Ovary (tissue), 9 donors: ENCODE data around the gene TMA16. TPM values are rescaled to one million over a fixed set of nuclear protein-coding genes. Genes with fewer than 3 reads are reported as not detected.

Source experiments
- DNase-seq, 5 donors: peaks; one replicate each; pipeline ENCODE4 v3.0.0-alpha.2; 2019 to 2020
- H3K27ac ChIP-seq, 2 donors: fragments of 200-600 bp; one replicate each; pipeline versions ENCODE4 v1.5.1 to v1.8.0; 2019 to 2022
- H3K27me3 ChIP-seq: fragments of 200-600 bp; one replicate; pipeline ENCODE4 v1.8.0; 2022
- H3K36me3 ChIP-seq: fragments of 200-600 bp; sonication (generic); one replicate; pipeline ENCODE4 v1.5.1; 2019
- H3K4me1 ChIP-seq: one replicate; pipeline ENCODE4 v1.8.1; 2013; ENCODE audit warnings: mild to moderate bottlenecking, moderate library complexity; ENCODE audit not compliant: insufficient read depth
- H3K4me3 ChIP-seq: fragments of 200-600 bp; sonication (generic); one replicate; pipeline ENCODE4 v1.5.1; 2017
- H3K9me3 ChIP-seq, 2 donors: fragments of 200-600 bp in 1 of 2; sonication (generic) in 1 of 2; one replicate each; pipeline versions ENCODE4 v1.5.1 to v1.8.1; 2013 to 2019; ENCODE audit warnings: mild to moderate bottlenecking in 1 of 2, moderate library complexity in 1 of 2
- CTCF ChIP-seq, 3 donors: fragments of 450-650 bp in 2 of 3; fragments of 200-600 bp in 1 of 3; IDR thresholded peaks; one replicate each; pipeline versions ENCODE4 v1.5.1 to v1.8.0; 2016 to 2022; ENCODE audit warnings: antibody characterized with exemption in 3 of 3, mild to moderate bottlenecking in 1 of 3
- EP300 ChIP-seq: sonication (generic); formaldehyde crosslinking; IDR thresholded peaks from one replicate; pipeline ENCODE4 v1.6.1; 2017; ENCODE audit warnings: antibody characterized with exemption
- POLR2A ChIP-seq: fragments of 450-650 bp; IDR thresholded peaks from one replicate; pipeline ENCODE4 v1.6.1; 2017; ENCODE audit warnings: antibody characterized with exemption, mild to moderate bottlenecking, moderate library complexity
- WGBS, 3 donors: extraction: QIAGEN DNeasy Blood & Tissue Kit in 1 of 3; methylation state at CpG; one replicate each; pipeline versions ENCODE4 v1.1.5 to v1.1.7; 2013 to 2017; 5-methylcytosine and 5-hydroxymethylcytosine counted together
- intact Hi-C, 4 donors: fragments of 100-400 bp; cut with DNase I; formaldehyde crosslinking; loops; one replicate each; pipeline versions ENCODE4 v1.11.0 to v1.15.1; 2022 to 2023
- polyA plus RNA-seq, 2 donors: library from polyadenylated mRNA; stranded (reverse); fragments of 200-250 nt in 1 of 2; fragments of 350-450 nt in 1 of 2; fragmentation: Illumina TruSeq in 1 of 2; extraction: RNeasy Lipid Tissue Mini Kit (QIAGEN cat#74804) in 1 of 2; gene quantifications; one replicate each; pipeline ENCODE4 v1.2.3, GENCODE V29; 2013 to 2014
- total RNA-seq, 7 donors: library from RNA; depleted of rRNA in 2 of 7; stranded (reverse); fragments of >200 nt in 2 of 7; fragmentation: NEBNext Ultra II Directional in 3 of 7; extraction: Animal tissue kit (Norgen Biotek cat#: 25700) in 3 of 7; gene quantifications; one replicate each; pipeline versions ENCODE4 v1.1.0 to v1.2.4, GENCODE V29; 2016 to 2023
- donor health status: DM: no; HTN: no; CAD: no; lungs with moderate emphysema.
- donor health status: DM: no; HTN: no; CAD: no.
- donor health status: Bipolar disorder and iron deficiency.
- donor health status: DM: yes; HTN: yes; CAD: no.
- donor health status: DM: no; HTN: no; CAD: no.
- donor health status: DM: yes; HTN: yes; CAD: no.

Gene TMA16
- total and polyA plus RNA-seq, 9 donors: 15.0 to 31.9 (median 22.3) TPM

- H3K36me3 ChIP-seq: no peaks in the 10 kb centered on the region
- no peak for DNase-seq
- H3K27ac ChIP-seq: no peak overlapping the region
- TF ChIP-seq EP300 (no peak), POLR2A (no peak), CTCF (IDR thresholded peaks at IDR 0.05) (no peak)
- 92 to 96% (median 95%) methylated on average over 5 of the region's 5 CpGs for WGBS, 3 donors
- no peaks in the 10 kb centered on the region for H3K27me3 ChIP-seq
- H3K9me3 ChIP-seq: no peaks in the 10 kb centered on the region
- H3K4me3 ChIP-seq: no peak overlapping the region
- H3K4me1 ChIP-seq: no peaks in the 10 kb centered on the region
- intact Hi-C loops: loop anchor here in 3 of 4 donors (5.0 to 10.0 kb wide), 2 partner anchors 53 to 56 kb away; no protein-coding TSS in a partner anchor
Observed at GRCh38 chr4:163540448-163540847, 46.0 kb downstream of the TMA16 start.

- 32 to 37% (median 32%) methylated on average over 3 of the region's 3 CpGs for WGBS, 3 donors
- intact Hi-C loops: loop anchor here in 3 of 4 donors (5.0 to 10.0 kb wide), 2 partner anchors 54 to 56 kb away; no protein-coding TSS in a partner anchor
Observed at GRCh38 chr4:163540977-163541376, 46.5 kb downstream of the TMA16 start.

GRCh38 chr4:163542275-163542674, 47.8 kb downstream of the TMA16 start:
- 87 to 95% (median 91%) methylated on average over 3 of the region's 3 CpGs for WGBS, 3 donors
- Histone ChIP-seq H3K27ac (no peak overlapping the region), H3K36me3 (no peaks in the 10 kb centered on the region), H3K9me3 (no peaks in the 10 kb centered on the region), H3K4me3 (no peak overlapping the region), H3K4me1 (no peaks in the 10 kb centered on the region), H3K27me3 (no peaks in the 10 kb centered on the region)
- DNase-seq: no peak
- intact Hi-C loops: loop anchor here in 3 of 4 donors (5.0 to 10.0 kb wide), 2 partner anchors 55 to 57 kb away; no protein-coding TSS in a partner anchor
- TF ChIP-seq POLR2A (no peak), CTCF (IDR thresholded peaks at IDR 0.05) (no peak), EP300 (no peak)

More at GRCh38 chr4:163540977-163541376, 46.5 kb downstream of the TMA16 start:
- TF ChIP-seq CTCF (IDR thresholded peaks at IDR 0.05): no peak
- TF ChIP-seq POLR2A: no peak
- no peak for TF ChIP-seq EP300
- Histone ChIP-seq H3K9me3 (no peaks in the 10 kb centered on the region), H3K4me3 (no peak overlapping the region), H3K36me3 (no peaks in the 10 kb centered on the region), H3K4me1 (no peaks in the 10 kb centered on the region), H3K27me3 (no peaks in the 10 kb centered on the region), H3K27ac (no peak overlapping the region)
- DNase-seq: no peak

GRCh38 chr4:163544407-163545038, 50.0 kb downstream of the TMA16 start:
- Histone ChIP-seq H3K27me3 (no peaks in the 10 kb centered on the region), H3K4me3 (no peak overlapping the region), H3K27ac (no peak overlapping the region), H3K9me3 (no peaks in the 10 kb centered on the region), H3K36me3 (no peaks in the 10 kb centered on the region), H3K4me1 (no peaks in the 10 kb centered on the region)
- intact Hi-C loops: loop anchor here in 3 of 4 donors (5.0 to 10.0 kb wide), 2 partner anchors 57 to 60 kb away; no protein-coding TSS in a partner anchor
- TF ChIP-seq CTCF (IDR thresholded peaks at IDR 0.05) (peak; percentile 39 to 50 (median 49)), EP300 (no peak), POLR2A (no peak)
- WGBS, 3 donors: 3 to 6% (median 4%) methylated on average over 12 of the region's 12 CpGs
- DNase-seq: peak in 4 of 5 donors; percentile 50 to 60 (median 52)
